Activated naive CD4-positive, alpha-beta T cell treated with anti-CD3 and anti-CD28 coated beads, Interleukin-2, amount 10 ng/mL, durations not matched to agents 7 days and 5 days (primary cell): ENCODE measurements around the gene KCNJ6.

Source experiments
- CTCF ChIA-PET: fragments of 350-600 bp; sonication (Branson Sonifier 250); formaldehyde crosslinking; loops from one replicate; lab custom pipeline; 2021; ENCODE audit warnings: antibody characterized with exemption; lab: Charles Lee
- DNase-seq: peaks from one replicate; pipeline ENCODE4 v3.0.0-alpha.2; 2020
- H3K27ac Mint-ChIP-seq: one replicate; pipeline ENCODE4 v1.8.0; 2021; ENCODE audit warnings: mild to moderate bottlenecking, moderate library complexity, mixed read lengths
- H3K27me3 Mint-ChIP-seq: one replicate; pipeline ENCODE4 v1.8.0; 2021; ENCODE audit warnings: mild to moderate bottlenecking, mixed read lengths
- H3K36me3 Mint-ChIP-seq: one replicate; pipeline ENCODE4 v1.8.0; 2021; ENCODE audit warnings: mixed read lengths
- H3K4me1 Mint-ChIP-seq: one replicate; pipeline ENCODE4 v1.8.0; 2021; ENCODE audit warnings: mixed read lengths
- H3K4me3 Mint-ChIP-seq: one replicate; pipeline ENCODE4 v1.8.0; 2021; ENCODE audit warnings: mild to moderate bottlenecking, moderate library complexity, mixed read lengths
- H3K9me3 Mint-ChIP-seq: one replicate; pipeline ENCODE4 v1.8.0; 2021; ENCODE audit warnings: mixed read lengths

The KCNJ6 gene

DNA sequence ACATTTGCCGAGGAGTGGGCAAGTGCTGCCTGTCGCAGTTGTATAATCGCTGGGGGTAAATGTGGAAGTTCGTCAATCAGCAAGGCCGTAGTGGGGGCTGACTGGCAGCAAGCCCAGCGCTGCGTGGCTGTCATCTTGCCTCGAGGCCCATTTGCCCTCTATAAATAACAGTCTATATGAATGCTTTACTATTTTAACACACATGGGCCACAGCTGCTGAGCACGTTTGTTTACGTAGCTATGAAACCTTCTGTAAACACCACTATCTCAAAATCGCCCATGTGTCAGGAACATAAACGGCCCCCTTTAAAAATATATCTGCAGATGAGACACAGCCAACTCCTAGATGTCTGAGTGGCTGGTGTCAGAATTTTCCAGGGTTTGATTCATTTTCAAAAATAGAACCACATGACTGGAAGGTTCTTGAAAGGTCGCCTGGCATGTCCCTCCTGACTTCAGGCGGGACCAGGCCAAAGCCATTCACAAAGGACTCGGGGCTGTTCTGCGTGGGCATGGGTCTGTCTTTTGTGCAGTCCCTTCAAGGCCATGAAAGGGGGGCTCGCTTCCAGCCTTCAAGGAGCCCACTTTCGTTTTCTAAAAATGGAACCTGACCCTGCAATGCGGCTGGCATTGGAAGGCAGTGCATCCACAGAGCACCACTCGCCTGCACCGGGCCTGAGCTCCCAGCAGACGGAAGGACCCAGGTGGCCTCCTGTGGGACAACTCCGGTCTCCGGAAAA lies 205.5 kb downstream of the KCNJ6 start:
- CTCF ChIA-PET = interaction anchor here (1.7 to 2.2 kb wide), 3 partner anchors 20 to 411 kb away, joined by 4 to 7 read pairs (median 5); no protein-coding TSS in a partner anchor
- Mint-ChIP-seq H3K9me3 (peaks cover 3% of the 10 kb centered on the region), H3K27me3 (peaks cover 9% of the 10 kb centered on the region), H3K4me1 (no peaks in the 10 kb centered on the region), H3K36me3 (no peaks in the 10 kb centered on the region), H3K4me3 (no peak overlapping the region), H3K27ac (no peak overlapping the region)
- no peak for DNase-seq

DNA sequence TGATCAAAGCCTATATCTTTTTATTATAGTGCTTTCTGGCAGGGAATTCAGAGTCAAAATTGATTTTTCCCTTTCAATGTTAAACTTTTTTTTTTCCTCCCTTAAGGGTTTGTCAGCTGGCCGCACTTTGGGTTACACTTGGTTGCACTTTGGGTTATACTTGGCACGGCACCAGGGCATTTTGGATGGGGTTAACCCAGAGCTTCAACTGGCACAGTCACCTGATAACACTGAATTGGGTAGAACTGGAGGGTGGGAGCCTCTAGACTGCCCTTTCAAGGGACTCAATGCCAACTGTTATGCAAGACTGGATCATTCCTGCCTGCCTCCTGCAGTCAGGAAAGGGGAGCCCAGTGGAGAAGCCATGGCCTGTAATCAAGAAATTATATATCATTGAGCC lies 211.5 kb downstream of the KCNJ6 start:
- Mint-ChIP-seq H3K4me3 (no peak overlapping the region), H3K27ac (no peak overlapping the region), H3K27me3 (peaks cover 6% of the 10 kb centered on the region), H3K9me3 (peaks cover 3% of the 10 kb centered on the region), H3K36me3 (no peaks in the 10 kb centered on the region), H3K4me1 (no peaks in the 10 kb centered on the region)
- CTCF ChIA-PET = no interaction called here
- no peak for DNase-seq

DNA sequence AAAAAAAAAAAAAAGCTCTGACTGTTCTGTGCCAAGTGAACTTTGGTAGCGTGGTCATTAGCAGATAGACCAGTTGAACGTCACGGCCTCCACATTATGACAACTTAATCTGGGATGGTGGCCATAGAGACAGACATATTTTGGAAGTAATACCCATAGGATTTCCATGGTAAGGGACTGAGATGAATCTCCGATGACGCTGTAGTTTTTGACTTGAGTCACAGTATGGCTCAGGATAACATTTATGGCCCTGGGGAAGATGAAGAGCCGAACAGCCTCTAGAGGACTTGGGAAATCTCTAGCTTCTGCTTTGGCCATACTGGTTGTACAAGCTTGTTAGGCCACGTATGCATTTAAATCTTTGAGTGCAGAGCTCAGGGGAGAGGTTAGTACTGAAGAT lies 214.0 kb downstream of the KCNJ6 start:
- no peak for DNase-seq
- Mint-ChIP-seq H3K4me3 (no peak overlapping the region), H3K9me3 (peaks cover under 1% of the 10 kb centered on the region), H3K36me3 (no peaks in the 10 kb centered on the region), H3K27me3 (no peaks in the 10 kb centered on the region), H3K27ac (no peak overlapping the region), H3K4me1 (no peaks in the 10 kb centered on the region)
- CTCF ChIA-PET = no interaction called here

DNA sequence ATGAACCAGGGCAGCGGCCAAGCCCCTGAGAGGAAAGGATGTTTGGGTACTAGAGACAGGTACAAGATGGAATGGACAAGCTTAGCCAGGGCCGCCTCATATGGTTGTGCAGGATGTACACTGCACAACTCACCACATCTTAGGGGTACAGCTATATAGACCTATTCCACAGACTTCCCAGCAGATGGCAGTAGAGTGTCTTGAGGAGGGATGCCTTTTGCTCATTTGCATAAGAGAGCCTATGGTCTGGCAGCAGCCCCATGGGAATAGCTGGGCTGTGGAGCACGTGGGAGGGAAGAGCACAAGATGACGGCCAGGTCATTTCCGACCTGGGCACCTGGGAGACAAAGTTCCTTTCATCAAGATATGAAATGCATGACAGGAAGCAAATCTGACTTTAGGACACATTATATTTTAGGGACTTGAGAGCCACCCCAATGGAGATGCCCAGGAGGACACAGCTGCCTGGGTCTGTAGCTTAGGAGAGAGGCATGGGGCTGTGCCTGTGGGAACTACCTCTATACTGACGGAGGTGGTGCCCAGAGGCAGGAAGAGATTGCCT lies 215.5 kb downstream of the KCNJ6 start:
- peak; percentile 24 for DNase-seq
- H3K27ac Mint-ChIP-seq = no peak overlapping the region
- no peaks in the 10 kb centered on the region for H3K36me3 Mint-ChIP-seq
- no peaks in the 10 kb centered on the region for H3K4me1 Mint-ChIP-seq
- H3K9me3 Mint-ChIP-seq = no peaks in the 10 kb centered on the region
- CTCF ChIA-PET = interaction anchor here (0.6 to 1.8 kb wide), 8 partner anchors 12 to 652 kb away, joined by 3 to 6 read pairs (median 4); no protein-coding TSS in a partner anchor
- peaks cover 5% of the 10 kb centered on the region for H3K27me3 Mint-ChIP-seq
- no peak overlapping the region for H3K4me3 Mint-ChIP-seq

DNA sequence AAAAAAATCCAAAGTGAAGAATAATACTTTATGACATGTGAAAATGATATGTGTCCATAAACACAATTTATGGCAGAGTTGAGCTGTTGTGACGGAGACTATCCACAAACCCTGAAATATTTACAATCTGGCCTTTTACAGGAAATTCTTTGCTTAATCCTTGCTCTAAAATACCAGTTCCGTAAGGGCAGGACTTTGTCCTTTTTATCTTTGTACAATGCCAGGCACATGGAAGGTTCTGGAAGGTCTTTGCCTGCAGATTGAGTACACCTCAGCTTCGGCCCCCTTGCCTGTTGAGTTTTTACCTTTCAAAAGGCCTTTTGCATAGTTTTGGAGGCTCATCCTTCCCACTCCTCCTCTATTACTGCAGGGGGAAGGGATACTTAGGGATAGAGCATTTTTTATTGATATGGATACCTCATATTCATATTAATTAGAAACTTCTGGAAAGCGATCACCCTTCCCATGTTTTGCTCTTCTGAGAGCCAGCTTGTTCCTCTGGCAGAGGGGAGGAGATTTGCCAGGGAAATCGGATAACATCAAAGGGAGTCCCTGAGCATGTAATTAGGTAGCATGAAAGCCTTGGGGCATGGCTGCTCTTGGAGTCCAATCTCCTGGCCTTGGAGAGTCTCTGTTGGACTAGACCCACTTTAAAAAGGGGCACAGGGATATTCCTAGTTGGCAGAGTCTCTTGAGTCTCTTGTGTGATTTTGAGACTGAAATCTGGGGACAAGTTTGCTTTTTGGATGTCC lies 217.1 kb downstream of the KCNJ6 start:
- DNase-seq = no peak
- Mint-ChIP-seq H3K27ac (no peak overlapping the region), H3K4me1 (no peaks in the 10 kb centered on the region), H3K4me3 (no peak overlapping the region), H3K27me3 (peaks cover 5% of the 10 kb centered on the region), H3K9me3 (no peaks in the 10 kb centered on the region), H3K36me3 (no peaks in the 10 kb centered on the region)
- CTCF ChIA-PET = no interaction called here

DNA sequence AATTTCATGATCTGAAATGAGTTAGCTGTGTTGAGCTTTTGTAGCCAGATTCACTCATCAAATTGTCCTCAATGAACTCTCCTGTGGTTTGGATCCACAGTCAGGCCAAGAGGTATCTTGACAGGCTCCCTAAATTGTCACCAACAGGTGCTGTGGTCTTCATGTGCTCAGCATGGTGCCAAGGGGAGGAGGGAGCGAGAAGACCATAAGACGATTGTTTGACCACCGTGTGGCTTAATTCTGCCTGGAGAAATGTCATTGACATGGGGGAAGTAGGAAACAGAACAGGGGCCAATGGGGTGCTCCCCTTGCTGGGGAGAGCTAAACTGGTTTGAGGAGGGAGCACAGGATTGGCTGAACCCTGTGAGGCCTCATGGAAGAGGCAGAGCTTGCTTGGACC lies 219.3 kb downstream of the KCNJ6 start:
- Mint-ChIP-seq H3K4me1 (no peaks in the 10 kb centered on the region), H3K27me3 (peaks cover 5% of the 10 kb centered on the region), H3K36me3 (no peaks in the 10 kb centered on the region), H3K27ac (no peak overlapping the region), H3K4me3 (no peak overlapping the region), H3K9me3 (no peaks in the 10 kb centered on the region)
- CTCF ChIA-PET = no interaction called here
- DNase-seq = no peak

DNA sequence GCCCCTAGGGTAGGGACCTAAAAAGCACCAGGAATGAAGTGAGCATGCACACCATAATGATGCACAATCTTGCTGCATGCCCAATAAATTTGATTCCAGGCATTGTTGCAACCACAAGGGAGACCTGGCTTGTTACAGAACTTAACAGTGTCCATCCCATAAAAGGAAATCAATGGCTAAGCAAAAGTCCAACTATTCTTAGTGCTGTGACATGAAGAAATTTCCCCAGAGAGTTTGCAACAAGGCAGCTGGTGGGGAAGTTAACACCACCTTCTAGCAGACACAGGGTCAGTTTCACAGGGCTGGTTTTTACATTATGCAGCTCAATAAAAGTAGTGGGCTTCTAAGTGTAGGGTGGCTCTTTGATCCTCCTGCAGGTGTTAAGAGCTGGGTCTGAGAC lies 221.1 kb downstream of the KCNJ6 start:
- no peaks in the 10 kb centered on the region for H3K9me3 Mint-ChIP-seq
- H3K36me3 Mint-ChIP-seq = no peaks in the 10 kb centered on the region
- no peak overlapping the region for H3K4me3 Mint-ChIP-seq
- no peak overlapping the region for H3K27ac Mint-ChIP-seq
- H3K4me1 Mint-ChIP-seq = no peaks in the 10 kb centered on the region
- DNase-seq = no peak
- CTCF ChIA-PET = interaction anchor here (1.1 kb wide), 1 partner anchor 17 kb away, joined by 3 read pairs; no protein-coding TSS in a partner anchor
- H3K27me3 Mint-ChIP-seq = peaks cover 5% of the 10 kb centered on the region

DNA sequence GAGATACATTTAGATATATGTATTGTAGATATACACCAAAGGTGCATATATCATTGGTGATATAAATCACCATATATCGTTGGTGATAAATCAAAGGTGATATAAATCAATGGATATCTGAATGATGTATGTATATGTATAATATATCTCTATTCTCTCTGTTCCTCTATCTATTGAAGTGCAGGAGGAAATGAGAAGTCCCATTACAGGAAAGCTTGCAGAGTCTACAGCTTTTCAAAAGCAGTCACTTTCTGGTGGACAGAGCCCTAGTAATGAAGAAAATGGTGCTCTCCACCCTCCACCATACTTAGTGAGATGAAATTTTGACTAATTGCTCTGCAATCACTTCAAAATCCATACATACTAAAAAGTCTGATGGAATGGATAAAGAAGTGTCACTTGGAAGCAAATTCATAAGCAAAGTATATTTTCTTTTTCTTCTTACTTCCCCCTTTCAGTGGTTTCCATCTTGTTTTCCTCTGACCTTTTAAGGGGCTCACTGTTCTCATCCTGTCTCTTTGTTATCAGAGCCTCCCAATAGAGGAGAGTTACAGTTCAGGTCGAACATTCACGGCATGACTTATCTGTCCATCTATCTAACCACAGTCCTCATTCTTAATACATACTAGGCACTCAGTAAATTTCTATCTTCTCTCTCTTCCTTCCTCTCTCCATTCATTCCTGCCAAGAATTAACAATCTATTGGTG lies 227.2 kb downstream of the KCNJ6 start:
- Mint-ChIP-seq H3K36me3 (no peaks in the 10 kb centered on the region), H3K27ac (no peak overlapping the region)

DNA sequence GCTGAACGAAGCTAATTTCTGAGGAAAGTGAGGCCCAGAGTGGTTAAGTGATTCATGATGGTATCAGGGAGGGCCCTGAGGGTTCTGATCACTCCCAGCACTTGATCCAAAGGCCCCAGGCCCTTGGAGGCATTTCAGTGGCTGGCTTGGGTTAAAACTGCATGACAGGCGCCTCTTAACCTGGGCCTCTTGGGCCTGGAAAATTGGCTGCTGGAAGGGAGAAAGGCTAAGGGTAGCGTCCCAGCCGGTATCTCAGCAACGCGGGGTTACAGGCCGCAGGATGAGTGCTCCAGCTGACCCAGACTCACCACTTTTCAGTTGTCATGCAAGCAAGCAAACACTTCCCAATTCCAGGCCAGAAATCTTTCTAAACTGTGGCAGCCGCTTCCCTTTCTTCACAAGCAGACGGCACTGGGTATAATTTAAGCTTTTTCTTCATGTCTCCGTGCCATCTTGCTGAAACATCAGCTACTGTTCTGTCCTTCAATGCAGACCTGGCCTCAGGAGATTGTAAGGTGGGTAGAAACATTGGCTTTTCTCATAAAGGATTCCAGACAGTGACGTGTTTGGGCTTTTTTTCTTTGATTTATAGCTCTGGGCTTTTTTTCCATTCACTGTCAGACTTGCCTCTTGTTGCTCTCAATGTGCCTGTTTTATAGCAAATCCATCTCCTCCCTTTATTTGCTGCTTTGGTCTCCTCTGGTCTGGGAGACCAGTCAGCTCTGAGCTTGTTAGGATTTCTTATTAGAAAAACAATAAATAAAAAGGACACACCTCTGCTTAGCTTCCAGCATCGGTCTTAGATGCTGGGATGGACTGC lies 229.1 kb downstream of the KCNJ6 start:
- Mint-ChIP-seq H3K36me3 (no peaks in the 10 kb centered on the region), H3K9me3 (no peaks in the 10 kb centered on the region), H3K4me1 (no peaks in the 10 kb centered on the region), H3K27ac (no peak overlapping the region), H3K4me3 (no peak overlapping the region), H3K27me3 (no peaks in the 10 kb centered on the region)
- CTCF ChIA-PET = no interaction called here
- DNase-seq = no peak

More for the DNA sequence above, 227.2 kb downstream of the KCNJ6 start:
- CTCF ChIA-PET = no interaction called here
- Mint-ChIP-seq H3K4me1 (no peaks in the 10 kb centered on the region), H3K9me3 (no peaks in the 10 kb centered on the region), H3K4me3 (no peak overlapping the region), H3K27me3 (no peaks in the 10 kb centered on the region)
- no peak for DNase-seq

DNA sequence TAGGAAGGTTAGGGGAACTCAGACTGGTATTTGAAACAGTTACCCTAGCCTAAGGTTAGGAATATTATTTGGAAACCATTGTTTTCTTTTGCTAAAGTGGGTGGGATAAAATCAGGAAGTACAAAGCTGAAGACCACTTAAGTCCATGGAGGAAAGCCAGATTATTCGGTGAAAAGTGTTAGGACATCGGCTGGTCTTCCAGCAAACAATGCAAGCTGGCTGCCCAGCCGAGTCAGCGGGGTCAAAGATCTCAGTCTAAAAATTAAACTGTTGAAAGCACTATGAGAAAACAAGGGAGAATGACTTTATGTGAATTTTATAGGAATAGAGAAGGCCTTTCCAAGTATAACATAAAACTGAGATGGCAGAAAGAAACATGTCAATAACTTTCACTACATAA lies 231.7 kb downstream of the KCNJ6 start:
- H3K9me3 Mint-ChIP-seq = no peaks in the 10 kb centered on the region
- no peaks in the 10 kb centered on the region for H3K36me3 Mint-ChIP-seq
- CTCF ChIA-PET = no interaction called here
- H3K4me3 Mint-ChIP-seq = no peak overlapping the region
- H3K27ac Mint-ChIP-seq = no peak overlapping the region
- no peak for DNase-seq
- no peaks in the 10 kb centered on the region for H3K4me1 Mint-ChIP-seq
- no peaks in the 10 kb centered on the region for H3K27me3 Mint-ChIP-seq

DNA sequence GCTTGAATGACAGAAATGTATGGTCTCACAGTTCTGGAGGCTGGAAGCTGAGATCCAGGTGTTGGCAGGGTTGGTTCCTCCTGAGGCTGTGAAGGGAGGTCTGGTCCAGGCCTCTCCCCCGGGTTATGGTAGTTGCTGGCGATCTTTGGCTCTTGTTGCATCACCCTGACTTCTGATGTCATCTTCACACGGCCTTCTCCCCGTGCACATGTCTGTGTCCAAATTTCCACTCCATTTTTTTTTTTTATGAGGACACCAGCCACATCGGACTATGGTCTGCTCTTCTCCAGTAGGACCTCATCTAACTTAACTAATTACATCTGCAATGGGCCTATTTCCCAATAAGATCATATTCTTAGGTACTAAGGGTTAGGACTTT lies 232.2 kb downstream of the KCNJ6 start:
- Mint-ChIP-seq H3K4me3 (no peak overlapping the region), H3K27me3 (no peaks in the 10 kb centered on the region), H3K9me3 (no peaks in the 10 kb centered on the region), H3K36me3 (no peaks in the 10 kb centered on the region), H3K27ac (no peak overlapping the region), H3K4me1 (no peaks in the 10 kb centered on the region)
- CTCF ChIA-PET = no interaction called here
- DNase-seq = no peak

DNA sequence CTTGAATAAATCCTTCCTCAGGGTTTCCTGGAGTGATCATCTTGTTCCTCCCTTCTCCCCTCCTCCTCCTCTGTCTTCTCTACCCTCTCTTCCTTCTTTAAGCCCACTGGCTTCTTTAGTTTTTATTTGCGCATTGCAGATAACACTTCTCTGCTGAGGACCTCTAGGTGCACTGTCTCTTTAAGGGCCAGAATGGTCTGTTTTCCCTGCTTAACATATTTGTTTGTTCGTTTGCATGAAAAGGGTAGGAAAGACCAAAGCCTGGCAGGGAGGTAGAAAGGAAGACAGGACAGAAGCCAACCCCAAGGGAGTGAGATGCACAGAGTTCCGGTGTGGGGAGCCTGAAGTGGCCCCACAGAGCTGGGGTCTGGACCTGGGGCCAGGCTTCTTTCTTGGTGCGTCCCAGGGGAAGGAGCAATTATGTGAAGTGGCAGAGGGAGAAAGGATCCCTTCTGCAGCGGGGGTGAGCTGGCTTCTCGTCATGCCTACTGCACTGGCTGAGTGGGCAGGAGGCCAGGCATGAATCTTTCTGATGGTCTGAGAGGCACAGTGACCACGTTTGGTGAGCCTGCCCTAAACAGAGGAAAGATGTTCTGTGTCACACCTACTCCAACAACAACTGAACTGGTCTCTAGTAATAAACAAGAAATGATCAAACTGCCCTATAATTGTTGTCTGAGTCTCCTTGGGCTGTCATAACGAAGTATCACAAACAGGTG lies 232.7 kb downstream of the KCNJ6 start:
- Mint-ChIP-seq H3K27me3 (no peaks in the 10 kb centered on the region), H3K9me3 (no peaks in the 10 kb centered on the region), H3K4me3 (no peak overlapping the region), H3K36me3 (no peaks in the 10 kb centered on the region), H3K27ac (no peak overlapping the region), H3K4me1 (no peaks in the 10 kb centered on the region)
- CTCF ChIA-PET = no interaction called here
- no peak for DNase-seq

DNA sequence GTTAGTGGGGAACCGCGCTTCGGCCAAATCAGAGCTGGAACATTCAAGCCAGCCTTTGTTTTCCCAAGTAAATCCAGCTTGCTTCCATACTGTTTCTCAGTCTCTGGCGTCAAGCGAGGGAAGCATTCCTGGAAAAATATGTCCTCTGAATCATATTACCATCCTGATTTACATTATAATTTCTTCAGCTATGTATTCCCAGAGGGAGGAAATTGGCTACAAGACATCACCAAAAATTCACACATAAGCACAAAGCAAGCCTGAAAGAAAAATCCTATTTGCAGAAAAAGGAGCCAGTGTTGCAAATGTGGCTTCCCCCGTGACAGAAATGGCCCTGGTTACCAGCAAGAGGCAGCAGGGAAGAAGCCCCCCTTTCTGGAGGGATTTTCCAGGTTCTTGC lies 233.3 kb downstream of the KCNJ6 start:
- no peak for DNase-seq
- Mint-ChIP-seq H3K27ac (no peak overlapping the region), H3K9me3 (no peaks in the 10 kb centered on the region), H3K27me3 (no peaks in the 10 kb centered on the region), H3K4me1 (no peaks in the 10 kb centered on the region), H3K36me3 (no peaks in the 10 kb centered on the region), H3K4me3 (no peak overlapping the region)
- CTCF ChIA-PET = no interaction called here
